Adrenal gland (tissue), 12 donors: ENCODE measurements around the gene ZBTB40. TPM values are rescaled to one million over a fixed set of nuclear protein-coding genes. Genes with fewer than 3 reads are reported as not detected.

Source experiments
- DNase-seq, 7 donors: peaks; one replicate each; pipeline ENCODE4 v3.0.0-alpha.2; 2019 to 2020
- H3K27ac ChIP-seq, 5 donors: fragments of 200-600 bp; sonication (generic) in 4 of 5; 1 replicate in 3 of 5; 2 replicates in 2 of 5; pipeline versions ENCODE4 v1.5.1 to v1.8.0; 2016 to 2020; ENCODE audit warnings: mild to moderate bottlenecking in 1 of 5
- H3K27me3 ChIP-seq: fragments of 200-600 bp; 2 replicates; pipeline ENCODE4 v1.8.0; 2021
- H3K36me3 ChIP-seq, 2 donors: fragments of 200-600 bp; replicated peaks in 1 of 2; 1 replicate in 1 of 2; 2 replicates in 1 of 2; pipeline versions ENCODE4 v1.5.1 to v1.8.0; 2018 to 2022
- H3K4me1 ChIP-seq, 2 donors: fragments of 200-600 bp; replicated peaks in 1 of 2; 1 replicate in 1 of 2; 2 replicates in 1 of 2; pipeline versions ENCODE4 v1.5.1 to v1.8.0; 2018 to 2021
- H3K4me3 ChIP-seq, 4 donors: fragments of 200-600 bp; sonication (generic) in 3 of 4; one replicate each; pipeline ENCODE4 v1.5.1; 2016 to 2018
- H3K9me3 ChIP-seq, 3 donors: fragments of 200-600 bp; sonication (generic) in 1 of 3; replicated peaks in 1 of 3; 1 replicate in 2 of 3; 2 replicates in 1 of 3; pipeline versions ENCODE4 v1.5.1 to v1.8.0; 2016 to 2021
- CTCF ChIP-seq, 6 experiments: fragments of 450-650 bp in 4 of 6; fragments of 200-600 bp in 2 of 6; sonication (generic) in 1 of 6; IDR thresholded peaks; 1 replicate in 5 of 6; 2 replicates in 1 of 6; pipeline versions ENCODE4 v1.5.1 to v1.8.0; 2016 to 2021; ENCODE audit warnings: antibody characterized with exemption in 6 of 6, mild to moderate bottlenecking in 2 of 6, moderate library complexity in 1 of 6
- POLR2A ChIP-seq, 2 donors: fragments of 450-650 bp; IDR thresholded peaks; one replicate each; pipeline ENCODE4 v1.6.1; 2017; ENCODE audit warnings: antibody characterized with exemption in 2 of 2, mild to moderate bottlenecking in 2 of 2, moderate library complexity in 1 of 2
- WGBS, 4 donors: extraction: QIAGEN DNeasy Blood & Tissue Kit in 2 of 4; methylation state at CpG; one replicate each; pipeline versions ENCODE4 v1.1.5 to v1.1.7; 2013 to 2017; 5-methylcytosine and 5-hydroxymethylcytosine counted together
- intact Hi-C, 2 donors: fragments of 100-400 bp; cut with DNase I; formaldehyde crosslinking; loops; one replicate each; pipeline versions ENCODE4 v1.14.1 to v1.15.0; 2022 to 2023
- polyA plus RNA-seq, 3 donors: library from polyadenylated mRNA; stranded (reverse); fragments of 200-250 nt in 2 of 3; fragments of 350-450 nt in 1 of 3; fragmentation: Illumina TruSeq in 1 of 3; extraction: RNeasy Lipid Tissue Mini Kit (QIAGEN cat#74804) in 1 of 3; gene quantifications; one replicate each; pipeline ENCODE4 v1.2.3, GENCODE V29; 2013 to 2014
- total RNA-seq, 9 donors: library from RNA; depleted of rRNA in 4 of 9; stranded (reverse); fragments of >200 nt in 4 of 9; fragments of 120-200 nt in 1 of 9; fragmentation: NEBNext Ultra II Directional in 1 of 9; extraction: Animal tissue kit (Norgen Biotek cat#: 25700) in 1 of 9; gene quantifications; one replicate each; pipeline versions ENCODE4 v1.1.0 to v1.2.4, GENCODE V29; 2013 to 2023
- donor health status: healthy with polysubstance abuse.
- donor health status: Bipolar disorder and iron deficiency.
- donor health status: DM: yes; HTN: yes; CAD: no.
- donor health status: DM: no; HTN: no; CAD: no.
- donor health status: DM: no; HTN: no; CAD: no.
- donor health status: DM: yes; HTN: yes; CAD: no.

ZBTB40 gene
- total and polyA plus RNA-seq, 12 donors: 17.1 to 45.7 (median 27.7) TPM

DNA sequence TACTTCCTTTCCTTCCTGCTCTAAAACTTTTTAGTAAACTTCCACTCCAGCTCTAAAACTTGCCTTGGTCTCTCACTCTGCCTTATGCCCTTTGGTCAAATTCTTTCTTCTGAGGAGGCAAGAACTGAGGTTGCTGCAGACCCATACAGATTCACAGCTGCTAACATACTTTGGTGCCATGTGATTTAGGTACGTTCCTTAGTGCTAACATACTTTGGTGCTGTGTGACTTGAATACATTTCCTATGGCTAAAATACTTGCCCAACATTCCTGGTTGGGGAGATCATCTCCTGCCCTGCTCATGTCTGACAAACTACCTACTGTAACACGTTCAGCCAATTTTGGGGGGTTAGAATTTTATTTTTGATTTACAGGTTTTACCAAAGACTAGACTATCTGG is 6.8 kb upstream of the ZBTB40 start:
- TF ChIP-seq CTCF (IDR thresholded peaks at IDR 0.05): no peak
- no peak for TF ChIP-seq POLR2A (IDR thresholded peaks at IDR 0.05)
- H3K36me3 ChIP-seq: no peaks in the 10 kb centered on the region
- intact Hi-C loops: no loop called here

DNA sequence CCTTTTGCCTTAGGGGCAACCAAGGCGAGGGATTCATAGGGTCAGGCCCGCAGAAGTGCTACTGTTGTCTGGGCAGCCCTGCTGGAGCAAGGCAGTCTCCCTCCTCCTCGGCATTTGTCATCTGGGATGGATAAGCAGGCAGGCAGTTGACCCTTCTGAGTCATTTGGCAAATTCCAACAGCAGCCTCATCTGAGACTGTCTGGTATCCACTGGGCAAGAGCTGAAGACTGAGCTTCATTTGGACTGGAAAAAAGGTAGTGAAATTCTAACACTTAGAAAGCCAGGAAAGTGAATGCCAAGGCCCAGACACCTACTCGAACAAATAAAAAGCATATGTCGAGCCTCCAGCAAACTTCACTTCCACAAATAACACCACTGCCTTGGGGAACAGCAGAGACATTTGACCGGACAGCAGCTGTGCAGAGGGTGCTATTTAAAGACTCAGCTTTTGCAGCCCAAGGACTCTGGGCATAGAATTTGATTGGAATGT is 4.0 kb upstream of the ZBTB40 start:
- H3K27ac ChIP-seq: peak overlapping the region; percentile 40 to 81 (median 77)
- peak in 1 of 2 donors; percentile 41 for TF ChIP-seq POLR2A (IDR thresholded peaks at IDR 0.05)
- no peak for TF ChIP-seq CTCF (IDR thresholded peaks at IDR 0.05)
- intact Hi-C loops: no loop called here
- H3K27me3 ChIP-seq: no peaks in the 10 kb centered on the region
- WGBS, 4 donors: 18 to 29% (median 21%) methylated on average over 3 to 6 of the region's 6 CpGs
- peak overlapping the region in 1 of 4 donors; percentile 17 for H3K4me3 ChIP-seq
- H3K9me3 ChIP-seq: no peaks in the 10 kb centered on the region
- peak; percentile 60 to 88 (median 85) for DNase-seq
- peaks cover 20 to 28% of the 10 kb centered on the region in 2 donors for H3K4me1 ChIP-seq
- H3K36me3 ChIP-seq: no peaks in the 10 kb centered on the region

More for the DNA sequence above, 6.8 kb upstream of the ZBTB40 start:
- Histone ChIP-seq H3K4me1 (peaks cover 16 to 18% of the 10 kb centered on the region in 2 donors), H3K4me3 (no peak overlapping the region), H3K27me3 (no peaks in the 10 kb centered on the region), H3K27ac (no peak overlapping the region), H3K9me3 (peaks cover 0 to 9% (median 3%) of the 10 kb centered on the region in 3 donors)
- no peak for DNase-seq
- WGBS, 4 donors: 89 to 100% (median 96%) methylated on average over 2 of the region's 2 CpGs

GRCh38 chr1:22449636-22450035 is 2.0 kb upstream of the ZBTB40 start:
- 94 to 98% (median 97%) methylated on average over 7 of the region's 7 CpGs for WGBS, 4 donors
- Histone ChIP-seq H3K27ac (peak overlapping the region in 2 of 5 donors; percentile 6 to 50), H3K9me3 (no peaks in the 10 kb centered on the region), H3K36me3 (no peaks in the 10 kb centered on the region), H3K4me1 (peaks cover 39 to 48% of the 10 kb centered on the region in 2 donors), H3K4me3 (no peak overlapping the region), H3K27me3 (no peaks in the 10 kb centered on the region)
- intact Hi-C loops: loop anchor here in 1 of 2 donors (10.0 kb wide), 1 partner anchor 55 kb away; no protein-coding TSS in a partner anchor
- no peak for DNase-seq
- no peak for TF ChIP-seq POLR2A (IDR thresholded peaks at IDR 0.05)
- no peak for TF ChIP-seq CTCF (IDR thresholded peaks at IDR 0.05)

GRCh38 chr1:22450351-22451021 is 1.2 kb upstream of the ZBTB40 start:
- Histone ChIP-seq H3K4me3 (no peak overlapping the region), H3K27ac (peak overlapping the region in 4 of 5 donors; percentile 6 to 96 (median 94)), H3K9me3 (no peaks in the 10 kb centered on the region), H3K4me1 (peaks cover 46 to 56% of the 10 kb centered on the region in 2 donors), H3K36me3 (no peaks in the 10 kb centered on the region), H3K27me3 (no peaks in the 10 kb centered on the region)
- 58 to 62% (median 60%) methylated on average over 12 of the region's 12 CpGs for WGBS, 4 donors
- peak in 3 of 7 donors; percentile 26 to 38 (median 31) for DNase-seq
- TF ChIP-seq CTCF (IDR thresholded peaks at IDR 0.05) (no peak), POLR2A (IDR thresholded peaks at IDR 0.05) (no peak)
- intact Hi-C loops: loop anchor here in 1 of 2 donors (10.0 kb wide), 1 partner anchor 54 kb away; no protein-coding TSS in a partner anchor
